ENCODE results near the gene FOLR1.

FOLR1 gene

DNA sequence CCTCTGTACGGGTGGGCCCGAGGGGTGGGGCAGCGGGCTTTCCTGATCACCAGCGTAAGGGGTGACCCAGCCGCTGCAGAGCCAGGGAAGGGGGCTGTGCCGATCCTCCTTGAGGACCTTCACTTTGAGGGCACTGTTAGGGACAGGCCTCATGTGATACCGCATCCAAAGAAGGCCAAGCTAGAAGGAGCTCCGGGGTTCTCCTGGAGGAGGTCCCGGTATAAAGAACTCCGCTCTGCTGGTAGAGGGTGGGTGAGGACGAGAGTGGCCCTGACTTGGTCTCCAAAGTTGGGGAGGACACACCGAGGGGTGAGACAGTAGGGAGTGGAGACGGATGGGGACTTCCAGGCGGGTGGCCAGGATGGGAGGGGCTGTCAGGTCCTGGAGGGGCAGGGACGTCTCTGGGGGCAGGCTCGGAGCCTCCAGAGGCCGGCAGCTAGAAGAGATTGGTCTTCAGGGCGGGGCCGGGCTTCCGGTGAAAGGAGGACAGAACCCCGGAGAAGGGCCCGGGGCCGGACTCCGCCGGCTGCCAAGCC is 47.4 kb downstream of the FOLR1 start:
- no peaks in the 10 kb centered on the region for H3K9me3 ChIP-seq
- peaks cover 10 to 39% of the 10 kb centered on the region in 2 donors for H3K27me3 ChIP-seq
- peaks cover 0 to 49% (median 42%) of the 10 kb centered on the region in 4 donors for H3K4me1 ChIP-seq
- TF ChIP-seq CTCF (IDR thresholded peaks at IDR 0.05) = no peak
- peak; percentile 58 to 87 for DNase-seq
- intact Hi-C loops (cut with DNase I; ENCODE audit: low total_unique reads) = no loop called here
- H3K4me3 ChIP-seq = peak overlapping the region; percentile 44 to 55
- H3K36me3 ChIP-seq = peaks cover 29 to 39% (median 34%) of the 10 kb centered on the region in 3 donors
- peak overlapping the region; percentile 54 to 60 for H3K27ac ChIP-seq

GRCh38 chr11:72239849-72240460 is 48.0 kb downstream of the FOLR1 start:
- no peak for TF ChIP-seq CTCF (IDR thresholded peaks at IDR 0.05)
- DNase-seq = peak in 1 of 2 donors; percentile 84
- intact Hi-C loops (cut with DNase I; ENCODE audit: low total_unique reads) = no loop called here
- H3K27me3 ChIP-seq = peaks cover 10 to 44% of the 10 kb centered on the region in 2 donors
- H3K27ac ChIP-seq = peak overlapping the region; percentile 54 to 60
- H3K36me3 ChIP-seq = peaks cover 23 to 33% (median 29%) of the 10 kb centered on the region in 3 donors
- H3K9me3 ChIP-seq = no peaks in the 10 kb centered on the region
- peak overlapping the region; percentile 44 to 55 for H3K4me3 ChIP-seq
- peaks cover 0 to 55% (median 45%) of the 10 kb centered on the region in 4 donors for H3K4me1 ChIP-seq

DNA sequence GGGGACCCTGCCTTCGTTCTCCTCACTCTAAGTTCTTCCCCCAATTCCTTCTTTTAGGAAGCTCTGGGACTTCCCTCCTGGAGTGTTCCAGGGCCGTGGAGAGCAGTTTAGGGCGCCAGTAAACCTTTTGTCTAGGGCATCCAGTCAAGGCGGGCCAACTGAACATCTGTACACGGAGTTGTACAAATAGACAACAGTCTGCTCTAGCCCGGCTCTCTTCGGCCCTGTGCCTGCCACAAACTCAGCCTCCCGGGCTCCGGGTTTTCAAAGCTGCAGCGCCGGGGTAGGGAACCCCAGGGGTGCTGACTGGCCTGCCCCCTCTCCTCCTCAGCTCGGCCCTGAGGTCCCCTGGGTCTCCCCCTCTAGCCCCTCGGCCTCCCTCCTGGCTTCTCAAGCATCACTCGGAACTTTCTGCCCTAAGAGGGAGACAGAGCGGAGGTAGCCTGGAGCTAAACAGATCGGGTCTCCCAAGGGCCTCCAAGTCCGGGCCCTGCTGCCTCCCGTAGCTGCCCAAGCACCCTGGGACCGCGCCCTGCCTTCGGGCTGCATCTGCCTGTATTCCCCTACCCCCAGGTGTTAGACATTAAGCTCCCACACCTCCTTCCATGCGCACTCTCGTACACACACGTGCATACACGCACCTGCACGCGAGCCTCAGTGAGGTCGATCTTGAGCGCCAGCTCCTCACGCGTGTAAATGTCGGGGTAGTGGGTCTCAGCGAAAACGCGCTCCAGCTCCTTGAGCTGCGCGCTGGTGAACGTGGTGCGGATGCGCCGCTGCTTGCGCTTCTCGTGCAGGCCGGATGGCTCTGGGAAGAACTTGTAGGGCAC is 48.7 kb downstream of the FOLR1 start:
- H3K4me3 ChIP-seq = peak overlapping the region; percentile 44 to 55
- peaks cover 16 to 26% (median 21%) of the 10 kb centered on the region in 3 donors for H3K36me3 ChIP-seq
- peak in 1 of 2 donors; percentile 67 for DNase-seq
- H3K27me3 ChIP-seq = peaks cover 12 to 52% of the 10 kb centered on the region in 2 donors
- no peaks in the 10 kb centered on the region for H3K9me3 ChIP-seq
- peaks cover 0 to 55% (median 45%) of the 10 kb centered on the region in 4 donors for H3K4me1 ChIP-seq
- intact Hi-C loops (cut with DNase I; ENCODE audit: low total_unique reads) = no loop called here
- no peak for TF ChIP-seq CTCF (IDR thresholded peaks at IDR 0.05)
- peak overlapping the region; percentile 54 to 60 for H3K27ac ChIP-seq

- H3K4me1 ChIP-seq = peaks cover 0 to 53% (median 45%) of the 10 kb centered on the region in 4 donors
- intact Hi-C loops (cut with DNase I; ENCODE audit: low total_unique reads) = no loop called here
- no peak overlapping the region for H3K4me3 ChIP-seq
- H3K27me3 ChIP-seq = peaks cover 12 to 56% of the 10 kb centered on the region in 2 donors
- no peak for DNase-seq
- TF ChIP-seq CTCF (IDR thresholded peaks at IDR 0.05) = no peak
- no peaks in the 10 kb centered on the region for H3K9me3 ChIP-seq
- peaks cover 10 to 19% (median 15%) of the 10 kb centered on the region in 3 donors for H3K36me3 ChIP-seq
- H3K27ac ChIP-seq = no peak overlapping the region
These were observed 49.4 kb downstream of the FOLR1 start for GRCh38 chr11:72241291-72241781.

DNA sequence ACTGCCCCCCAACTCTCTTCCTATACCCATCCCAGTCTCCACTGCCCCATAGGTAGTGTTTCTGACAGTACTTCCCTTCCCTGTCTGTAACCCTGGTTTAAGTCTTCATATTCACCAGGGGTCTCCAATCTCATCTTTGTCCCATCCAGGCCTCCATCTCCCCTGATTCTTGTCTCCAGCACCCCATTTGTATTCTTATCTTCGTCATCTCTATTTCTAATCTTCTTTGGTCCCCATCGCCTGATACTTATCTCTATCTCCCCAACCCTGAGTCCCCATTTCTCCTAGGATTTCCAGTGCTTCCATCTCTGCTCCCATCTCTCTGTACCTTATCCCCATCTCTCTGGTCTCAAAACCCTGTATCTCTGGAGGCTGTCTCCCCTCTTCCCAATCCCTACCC is 50.2 kb downstream of the FOLR1 start:
- intact Hi-C loops (cut with DNase I; ENCODE audit: low total_unique reads) = no loop called here
- H3K27me3 ChIP-seq = peaks cover 12 to 60% of the 10 kb centered on the region in 2 donors
- DNase-seq = no peak

More for the DNA sequence above, 50.2 kb downstream of the FOLR1 start:
- Histone ChIP-seq H3K9me3 (no peaks in the 10 kb centered on the region), H3K36me3 (peaks cover 6 to 11% (median 8%) of the 10 kb centered on the region in 3 donors), H3K27ac (no peak overlapping the region), H3K4me1 (peaks cover 0 to 53% (median 45%) of the 10 kb centered on the region in 4 donors), H3K4me3 (no peak overlapping the region)
- TF ChIP-seq CTCF (IDR thresholded peaks at IDR 0.05) = no peak
